SK-N-SH treated with all-trans-retinoic acid at 6 μM for 48 hours (cell line): ENCODE measurements around the gene RNF167.

Source experiments
- ESRRG ChIP-seq: fragments of 250-450 bp; sonication (Bioruptor Pico); IDR thresholded peaks from 2 replicates; pipeline ENCODE4 v1.6.1; 2021; ENCODE audit warnings: mild to moderate bottlenecking
- OSR1 ChIP-seq: fragments of 250-450 bp; sonication (Bioruptor Pico); IDR thresholded peaks from 2 replicates; pipeline ENCODE4 v1.8.0; 2022; ENCODE audit warnings: moderate library complexity, mild to moderate bottlenecking, inconsistent platforms
- PATZ1 ChIP-seq: fragments of 250-450 bp; sonication (Bioruptor Pico); IDR thresholded peaks from 2 replicates; pipeline ENCODE4 v1.8.0; 2020; ENCODE audit warnings: mild to moderate bottlenecking, moderate library complexity, borderline replicate concordance
- POU6F1 ChIP-seq: fragments of 250-450 bp; sonication (Bioruptor Pico); IDR thresholded peaks from 2 replicates; pipeline ENCODE4 v1.8.0; 2021; ENCODE audit warnings: low read depth, mild to moderate bottlenecking, moderate library complexity, borderline replicate concordance
- TOX ChIP-seq: fragments of 250-450 bp; sonication (Bioruptor Pico); IDR thresholded peaks from 2 replicates; pipeline ENCODE4 v1.8.0; 2021; ENCODE audit warnings: mild to moderate bottlenecking, moderate library complexity, borderline replicate concordance
- TSHZ2 ChIP-seq: fragments of 250-450 bp; sonication (Bioruptor Pico); IDR thresholded peaks from 2 replicates; pipeline ENCODE4 v1.5.0; 2020; ENCODE audit warnings: mild to moderate bottlenecking, moderate library complexity

GRCh38 chr17:4933646-4934045 lies 6.4 kb upstream of the RNF167 start:
- TF ChIP-seq TSHZ2 (CRISPR knock-in tag) (no peak), PATZ1 (CRISPR knock-in tag) (no peak), ESRRG (CRISPR knock-in tag) (no peak), POU6F1 (CRISPR knock-in tag) (no peak), OSR1 (no peak), TOX (CRISPR knock-in tag) (no peak)
